ENCODE measurements around the gene THSD4.

The THSD4 gene

DNA sequence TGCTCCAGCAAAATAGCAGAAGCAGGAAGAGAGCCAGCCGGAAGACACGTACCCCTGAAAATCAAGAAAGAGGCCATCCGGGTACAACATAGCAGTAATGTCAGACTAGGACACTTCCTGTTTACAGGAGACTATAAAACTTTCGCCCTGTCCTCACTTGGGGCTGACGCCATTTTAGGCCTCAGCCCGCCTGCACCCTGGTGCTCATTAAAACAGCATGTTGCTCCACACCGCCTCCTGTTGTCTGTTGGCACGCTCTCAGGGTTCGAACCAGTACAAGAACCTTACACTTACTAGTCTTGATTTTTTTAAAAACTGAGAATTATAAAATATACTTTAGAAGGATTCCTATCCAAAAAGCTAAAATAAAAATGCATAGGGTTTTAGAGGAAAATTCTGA, 535.3 kb downstream of the THSD4 start:
- TF ChIP-seq CTCF (IDR thresholded peaks at IDR 0.05; ENCODE audit: control insufficient read depth, extremely low read depth, insufficient read depth) = no peak
- no peak overlapping the region for H3K4me3 ChIP-seq (ENCODE audit: low read depth, low read length)
- no peak for DNase-seq (ENCODE audit: low read depth)

GRCh38 chr15:71651750-71652186, 536.5 kb downstream of the THSD4 start:
- peak; percentile 64 for DNase-seq (ENCODE audit: low read depth)
- peak; percentile 86 for TF ChIP-seq CTCF (IDR thresholded peaks at IDR 0.05; ENCODE audit: control insufficient read depth, extremely low read depth, insufficient read depth)
- no peak overlapping the region for H3K4me3 ChIP-seq (ENCODE audit: low read depth, low read length)

GRCh38 chr15:71654042-71654719, 538.9 kb downstream of the THSD4 start:
- no peak for TF ChIP-seq CTCF (IDR thresholded peaks at IDR 0.05; ENCODE audit: control insufficient read depth, extremely low read depth, insufficient read depth)
- H3K4me3 ChIP-seq (ENCODE audit: low read depth, low read length) = no peak overlapping the region
- DNase-seq (ENCODE audit: low read depth) = peak; percentile 83

GRCh38 chr15:71654720-71655174, 539.5 kb downstream of the THSD4 start:
- no peak overlapping the region for H3K4me3 ChIP-seq (ENCODE audit: low read depth, low read length)
- no peak for DNase-seq (ENCODE audit: low read depth)

DNA sequence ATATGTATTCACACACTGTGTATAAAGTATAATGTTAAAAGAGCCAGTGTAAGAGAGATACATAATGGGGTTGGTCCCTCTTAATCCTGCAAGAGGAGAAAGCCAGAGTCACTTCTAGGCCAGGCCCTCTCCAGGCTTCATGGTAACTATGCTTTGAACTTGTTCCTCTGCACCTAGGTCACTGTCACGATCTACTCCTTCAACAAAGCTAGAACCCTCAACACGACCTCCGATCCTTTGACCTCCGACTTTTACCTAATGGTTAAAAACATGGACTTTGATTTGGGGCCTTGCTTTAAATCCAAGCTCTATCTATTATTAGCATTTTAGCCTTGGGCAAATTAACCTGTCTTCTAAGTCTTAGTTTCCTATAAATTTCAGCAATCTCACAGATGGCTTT, 541.2 kb downstream of the THSD4 start:
- no peak for TF ChIP-seq CTCF (IDR thresholded peaks at IDR 0.05; ENCODE audit: control insufficient read depth, extremely low read depth, insufficient read depth)
- H3K4me3 ChIP-seq (ENCODE audit: low read depth, low read length) = no peak overlapping the region
- no peak for DNase-seq (ENCODE audit: low read depth)

More at GRCh38 chr15:71654720-71655174, 539.5 kb downstream of the THSD4 start:
- no peak for TF ChIP-seq CTCF (IDR thresholded peaks at IDR 0.05; ENCODE audit: control insufficient read depth, extremely low read depth, insufficient read depth)

DNA sequence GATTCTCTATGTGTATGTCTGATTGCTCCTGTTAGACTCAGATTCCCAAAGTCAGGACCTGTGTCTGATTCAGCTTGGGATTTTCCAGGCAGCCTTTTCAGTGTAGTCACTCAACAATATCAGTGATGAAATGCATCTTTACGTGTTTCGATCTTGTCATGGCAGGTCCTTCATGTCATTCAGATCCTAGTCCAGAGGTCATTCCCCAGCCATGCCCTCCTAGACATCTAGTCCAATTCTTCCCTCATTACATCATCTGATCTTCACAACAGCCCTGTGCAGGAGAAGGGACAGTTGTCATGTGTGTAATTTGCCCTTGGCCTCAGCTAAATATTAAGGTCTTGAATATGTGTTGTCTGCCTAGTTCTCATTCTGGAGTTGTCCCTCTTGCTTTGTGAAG, 541.9 kb downstream of the THSD4 start:
- no peak for DNase-seq (ENCODE audit: low read depth)
- no peak overlapping the region for H3K4me3 ChIP-seq (ENCODE audit: low read depth, low read length)
- TF ChIP-seq CTCF (IDR thresholded peaks at IDR 0.05; ENCODE audit: control insufficient read depth, extremely low read depth, insufficient read depth) = no peak

- TF ChIP-seq CTCF (IDR thresholded peaks at IDR 0.05; ENCODE audit: control insufficient read depth, extremely low read depth, insufficient read depth) = no peak
- H3K4me3 ChIP-seq (ENCODE audit: low read depth, low read length) = no peak overlapping the region
- DNase-seq (ENCODE audit: low read depth) = no peak
Observed at GRCh38 chr15:71658036-71658435, 542.8 kb downstream of the THSD4 start.
